CD4-positive, alpha-beta T cell treated with Interferon alpha-2 for 1 hour (primary cell): ENCODE measurements around the gene C14orf132.

Experiments used
- DNase-seq, 2 donors: peaks; one replicate each; pipeline ENCODE4 v3.0.0-alpha.2; 2020 to 2022

Gene C14orf132

DNA sequence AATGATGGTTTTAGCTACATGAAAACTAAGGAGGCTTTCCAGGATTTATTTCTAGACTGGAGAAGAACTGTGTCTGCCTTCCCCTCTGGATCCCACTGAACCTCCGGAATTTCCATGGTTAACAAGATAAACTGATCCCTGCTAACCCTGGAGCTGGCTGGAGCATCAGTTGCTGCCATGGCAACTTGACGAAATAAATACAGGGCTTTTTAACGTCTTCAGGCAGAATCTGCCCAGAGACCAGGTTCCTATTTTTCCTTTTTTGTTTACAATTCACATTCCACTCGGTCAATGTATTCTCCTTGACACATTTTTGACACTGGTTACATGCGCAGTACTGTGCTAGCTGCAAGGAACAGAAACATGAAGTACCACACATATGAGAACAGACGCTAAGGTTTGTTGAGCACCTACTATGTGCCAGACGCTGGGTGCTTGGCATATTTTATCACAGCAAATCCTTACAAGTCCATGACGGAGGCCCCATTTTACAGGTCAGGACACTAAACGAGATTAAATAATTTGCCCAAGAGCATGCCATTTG is 1.7 kb downstream of the C14orf132 start:
- no peak for DNase-seq

DNA sequence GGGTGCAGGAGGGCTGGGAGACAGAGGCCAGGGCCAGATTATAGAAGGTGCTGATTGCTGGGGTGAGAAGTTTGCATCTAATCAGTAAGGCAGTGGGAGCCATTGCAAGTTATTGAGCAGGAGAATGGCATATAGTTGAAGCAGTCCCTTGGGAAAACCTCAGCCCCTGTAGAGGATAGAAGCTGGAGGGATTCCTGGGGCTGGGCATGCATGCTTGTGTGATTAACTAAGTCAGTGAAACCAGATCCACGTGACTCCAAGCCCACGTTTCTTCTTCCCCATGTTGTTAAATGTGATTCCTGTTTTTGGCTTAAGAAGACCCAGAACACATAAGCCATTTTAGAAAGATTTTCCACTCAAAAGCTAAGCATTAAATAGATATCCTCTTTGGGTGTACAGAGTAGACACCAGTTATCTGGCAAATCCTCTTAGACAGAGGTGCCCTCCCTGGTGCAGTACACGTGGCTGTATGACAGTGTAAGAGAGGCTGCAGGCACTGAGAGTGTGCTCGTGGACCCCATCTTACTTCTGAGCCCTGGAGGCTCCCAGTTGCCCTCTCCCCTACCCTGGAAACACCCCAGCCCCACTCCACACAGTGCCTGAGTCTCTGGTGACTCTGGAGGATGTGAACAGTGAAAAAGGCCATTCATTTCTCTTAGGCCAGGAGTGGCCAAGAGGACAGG is 3.2 kb downstream of the C14orf132 start:
- no peak for DNase-seq

DNA sequence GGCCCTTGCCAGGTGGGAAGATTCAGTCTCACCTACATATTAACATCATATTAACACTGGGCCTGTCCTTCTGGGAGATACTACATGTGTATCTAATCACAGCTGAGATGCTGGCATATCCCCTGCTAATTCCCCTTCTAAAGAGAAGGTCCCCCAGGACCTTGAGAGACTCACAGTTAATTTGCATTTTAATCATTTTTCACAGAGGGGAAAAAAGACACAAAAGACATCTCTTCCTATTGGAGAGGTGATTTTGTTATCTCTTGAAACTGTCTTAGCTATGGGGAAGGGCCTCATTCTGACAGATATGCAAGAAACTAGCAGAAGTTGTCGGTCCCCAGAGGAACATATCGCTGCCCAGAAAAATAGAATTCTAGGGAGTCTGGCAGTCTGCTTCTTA is 7.5 kb downstream of the C14orf132 start:
- no peak for DNase-seq

DNA sequence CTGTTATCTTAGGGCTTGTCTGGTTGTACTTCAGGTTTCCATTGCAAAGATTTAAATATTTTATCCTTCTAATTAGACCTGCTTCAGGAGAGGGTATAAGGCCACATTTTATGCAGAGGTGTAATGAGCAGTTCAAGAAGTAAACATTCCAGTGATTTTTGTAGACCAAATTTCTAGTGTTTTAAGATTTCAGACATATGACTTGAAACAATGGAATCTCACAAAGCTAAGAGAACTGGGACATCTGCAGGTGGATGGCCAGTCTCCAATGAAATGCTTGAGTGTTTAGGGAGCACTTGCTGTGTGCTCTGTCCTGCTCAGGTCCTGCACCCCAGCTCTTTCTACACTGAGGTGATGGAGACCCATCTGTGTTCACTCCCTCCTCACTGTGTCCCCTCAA is 7.9 kb downstream of the C14orf132 start:
- DNase-seq: no peak

DNA sequence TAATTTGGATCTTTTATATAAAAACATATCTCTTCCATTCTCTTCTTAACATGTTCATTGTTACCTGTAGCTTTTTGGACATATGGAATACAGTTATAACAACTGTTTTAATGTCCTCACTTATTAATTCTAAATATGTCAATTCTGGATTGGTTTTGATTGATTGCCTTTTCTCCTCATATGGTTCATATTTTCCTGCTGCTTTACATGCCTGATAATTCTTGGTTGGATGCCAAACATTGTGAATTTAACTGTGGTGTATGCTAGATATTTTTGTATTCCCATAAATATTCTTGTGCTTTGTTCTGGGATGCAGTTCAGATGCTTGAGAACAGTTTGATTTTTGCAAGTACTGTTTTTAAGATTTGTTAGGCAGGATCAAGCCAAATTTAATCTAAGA is 10.8 kb downstream of the C14orf132 start:
- DNase-seq: no peak

DNA sequence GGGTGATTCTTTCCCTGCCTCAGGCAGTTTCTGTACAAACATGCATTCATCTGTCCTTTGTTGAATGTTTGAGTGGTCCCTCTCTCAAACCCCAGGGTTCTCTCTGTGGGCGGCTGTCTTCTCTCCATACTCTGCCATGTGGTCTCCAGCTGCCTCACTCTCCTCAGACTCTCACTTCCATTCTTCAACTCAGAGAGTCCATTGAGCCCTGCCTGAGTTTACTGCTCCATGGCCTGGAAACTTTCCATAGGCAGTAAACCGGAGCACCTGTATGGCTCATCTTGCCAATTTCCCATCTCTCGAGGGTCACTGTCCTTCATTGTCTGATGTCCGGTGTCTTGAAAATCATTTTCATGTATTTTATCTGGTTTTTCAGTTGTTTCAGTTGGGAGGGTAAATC is 11.3 kb downstream of the C14orf132 start:
- DNase-seq: no peak

DNA sequence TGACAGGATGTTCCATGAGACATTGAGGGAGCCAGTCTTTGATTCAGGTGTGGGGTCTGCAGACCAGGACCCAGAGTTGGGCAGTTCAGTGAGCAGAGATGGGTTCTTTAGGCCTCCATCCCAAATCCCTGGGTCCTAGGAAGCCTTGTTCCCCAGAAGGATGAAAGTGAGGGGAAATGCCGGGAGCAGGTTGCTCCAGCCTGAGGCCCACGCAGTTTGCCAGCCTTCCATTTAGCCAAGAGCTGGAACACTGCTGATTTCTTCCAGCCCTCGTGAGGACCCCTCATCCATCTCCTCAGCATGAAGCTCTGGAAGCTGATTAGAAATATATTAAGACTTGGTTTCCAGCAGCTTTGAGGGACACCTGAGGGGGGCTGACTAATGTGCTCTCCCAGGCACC is 12.1 kb downstream of the C14orf132 start:
- DNase-seq: no peak

DNA sequence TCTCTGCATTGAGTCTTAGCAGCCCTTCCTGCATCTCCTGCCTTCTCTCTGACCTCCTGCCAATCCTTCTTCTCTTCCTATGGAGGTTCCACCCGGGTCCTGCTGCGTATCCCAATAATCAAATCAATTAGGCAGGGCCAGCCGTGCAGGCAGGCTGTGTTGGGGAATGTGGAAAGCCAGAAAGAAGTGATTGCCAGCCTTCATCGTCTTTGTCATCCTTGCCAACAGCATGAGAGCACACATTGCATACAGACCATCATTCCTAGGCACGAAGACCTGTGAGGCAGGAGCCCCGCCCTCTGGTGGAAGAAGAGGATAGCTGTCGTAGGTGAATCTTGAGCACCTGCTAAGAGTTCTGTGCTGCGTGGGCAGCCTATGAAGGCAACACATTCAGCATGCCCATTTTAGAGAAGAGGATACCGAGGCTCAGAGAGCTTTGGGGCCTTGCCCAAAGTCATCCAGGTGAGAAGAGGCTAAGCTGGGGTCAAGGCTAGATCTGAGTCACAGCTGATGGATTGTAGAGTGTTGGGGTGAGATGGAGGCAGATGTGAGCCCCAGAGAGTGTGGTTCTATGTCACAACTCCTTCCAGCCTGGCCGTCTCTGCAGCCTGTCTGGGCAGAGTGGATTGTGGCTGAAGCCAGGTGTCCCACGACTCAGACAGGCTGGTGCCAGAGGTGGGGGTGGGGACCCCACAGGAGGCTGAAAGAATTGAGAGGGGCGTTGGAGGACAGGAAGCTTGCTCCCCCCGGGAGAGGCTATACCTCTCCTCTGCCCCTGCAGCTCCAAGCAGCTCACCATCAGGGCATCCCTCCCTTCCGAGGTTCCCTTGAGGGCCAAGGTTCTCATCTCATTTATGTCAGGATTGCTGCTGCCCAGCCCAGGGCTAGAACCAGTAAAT is 12.7 kb downstream of the C14orf132 start:
- DNase-seq: no peak

DNA sequence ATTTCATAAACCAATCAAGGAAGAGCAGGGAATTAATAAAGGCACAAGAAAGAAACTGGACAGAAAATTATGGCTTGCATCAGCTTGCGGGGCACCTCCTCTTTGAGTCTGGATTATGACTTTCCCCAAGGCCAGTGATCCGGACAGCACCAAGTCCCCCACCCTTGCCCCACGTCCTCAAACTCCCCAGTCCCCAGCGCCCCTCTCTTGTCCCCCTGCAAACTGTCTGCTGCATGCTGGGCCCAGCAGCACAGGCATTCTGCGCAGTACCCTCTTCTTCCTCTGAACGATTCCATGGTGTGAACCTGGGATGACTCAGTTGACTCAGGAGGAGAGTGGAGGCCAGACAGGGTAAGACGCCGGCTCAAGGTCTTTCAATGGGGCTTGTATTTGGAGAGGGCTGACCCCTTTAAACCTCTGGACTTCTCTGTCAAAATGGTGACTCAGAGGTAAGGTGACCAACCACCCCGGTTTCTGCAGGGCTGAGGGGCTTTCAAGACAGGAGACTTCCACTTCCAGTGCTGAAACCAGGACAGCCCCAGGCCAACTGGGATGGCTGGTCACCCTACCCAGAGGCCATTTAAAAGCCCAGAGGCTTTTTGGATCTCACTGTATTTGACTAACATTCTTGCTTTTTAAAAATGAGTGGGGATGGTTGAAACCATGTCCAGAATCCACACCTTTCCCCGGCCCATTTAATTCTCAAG is 13.5 kb downstream of the C14orf132 start:
- no peak for DNase-seq

DNA sequence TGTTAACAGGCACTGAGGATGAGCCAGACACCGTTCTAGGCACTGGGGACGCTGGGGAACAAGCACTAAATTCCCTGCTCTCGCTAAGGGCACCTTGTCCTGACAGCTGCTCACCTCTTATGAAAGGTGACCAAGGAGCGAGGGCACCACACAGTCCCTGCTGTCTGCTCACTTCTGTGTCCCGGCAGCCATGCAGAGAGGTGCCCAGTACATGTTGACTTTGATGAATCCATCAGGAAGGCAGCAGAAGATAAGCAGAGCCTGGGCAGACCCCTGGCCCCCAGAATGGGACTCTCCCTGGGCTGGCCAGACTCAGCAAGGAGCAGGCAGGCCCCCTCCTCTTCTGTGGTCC is 14.1 kb downstream of the C14orf132 start:
- no peak for DNase-seq

DNA sequence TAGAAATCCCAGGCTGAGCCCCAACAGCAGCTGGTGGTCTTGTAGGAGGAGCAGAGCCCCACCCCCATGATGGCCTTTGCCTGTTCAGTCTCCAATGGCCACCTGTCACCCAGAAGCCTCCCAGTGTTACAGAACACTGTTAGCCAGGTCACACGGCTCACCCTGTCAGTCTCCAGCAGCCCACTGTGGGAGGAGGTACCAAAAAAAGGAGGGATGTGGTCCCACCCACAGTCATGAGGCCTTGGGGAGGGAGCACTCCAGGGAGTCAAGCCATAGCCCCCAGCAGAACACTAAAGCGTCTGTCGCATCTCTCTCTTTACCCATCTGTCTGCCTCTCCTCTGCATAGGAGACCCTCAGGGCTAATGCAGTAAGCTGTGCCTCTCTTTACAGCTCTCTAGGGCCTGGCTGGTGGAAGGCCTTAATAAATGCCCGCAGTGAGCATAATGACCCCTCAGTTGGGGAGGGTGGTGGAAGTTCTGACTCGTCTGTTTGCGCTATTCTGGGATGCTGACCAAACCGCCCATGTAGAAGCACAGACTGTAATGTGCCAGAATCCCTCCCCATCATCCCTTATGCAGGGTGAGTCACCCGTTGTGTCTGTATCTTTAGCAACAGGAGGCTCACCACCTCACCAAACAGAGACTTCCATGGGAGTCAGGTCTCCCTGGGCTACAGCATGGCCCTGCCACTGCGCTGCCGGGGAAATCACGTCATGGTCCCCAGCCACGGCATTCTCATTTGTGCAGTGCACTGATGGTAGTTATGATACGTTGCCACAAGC is 14.6 kb downstream of the C14orf132 start:
- DNase-seq: no peak

DNA sequence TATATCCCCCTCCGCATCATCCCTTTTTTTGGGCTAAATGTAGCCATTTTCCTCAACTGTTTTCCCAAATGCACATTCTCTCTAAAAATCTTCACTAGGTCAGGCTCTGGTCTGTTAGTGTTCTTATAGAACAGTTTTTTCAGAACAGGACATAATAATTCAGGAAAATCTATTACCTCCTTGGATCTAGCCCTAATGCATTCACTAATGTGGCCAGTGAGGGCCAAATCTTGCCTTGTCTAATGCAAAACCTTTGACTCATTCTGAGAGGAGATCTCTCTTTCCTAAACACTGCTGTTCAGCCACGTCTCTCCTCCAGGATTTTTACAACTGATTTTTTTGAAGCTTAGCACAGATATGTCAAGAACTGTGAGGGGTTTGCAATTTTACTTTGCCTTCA is 15.5 kb downstream of the C14orf132 start:
- DNase-seq: no peak

DNA sequence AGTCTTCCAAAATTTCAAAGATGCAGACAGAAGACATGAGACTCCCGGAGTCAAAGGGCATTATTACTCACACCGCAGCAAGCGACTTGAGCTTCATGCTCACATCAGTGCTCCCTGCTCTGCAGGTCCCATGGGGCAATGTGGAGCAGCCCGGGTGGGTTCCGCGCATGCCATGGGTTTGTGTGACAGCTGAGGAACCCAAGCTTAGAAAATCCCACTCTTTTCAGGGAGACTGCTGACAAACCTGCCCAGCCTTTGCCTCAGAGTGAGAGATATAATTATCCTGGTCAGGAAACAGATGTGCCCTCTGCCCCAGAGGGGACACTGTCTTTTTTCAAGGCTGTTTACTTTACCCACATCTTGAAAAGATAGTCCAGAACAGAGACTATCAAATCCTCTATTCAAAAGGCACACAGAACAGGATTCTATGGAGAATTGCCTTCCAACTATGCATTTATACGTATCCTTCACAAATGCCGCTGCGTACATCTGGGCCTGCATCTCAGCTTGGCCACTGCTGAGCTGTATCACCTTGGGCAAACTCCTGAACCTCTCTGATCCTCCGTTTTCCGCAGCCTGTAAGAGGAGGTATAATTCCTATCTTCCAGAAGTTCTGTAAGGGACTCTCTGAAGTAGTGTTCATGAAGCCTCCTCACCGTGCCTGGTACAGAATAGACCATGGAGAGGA is 16.0 kb downstream of the C14orf132 start:
- DNase-seq: no peak

DNA sequence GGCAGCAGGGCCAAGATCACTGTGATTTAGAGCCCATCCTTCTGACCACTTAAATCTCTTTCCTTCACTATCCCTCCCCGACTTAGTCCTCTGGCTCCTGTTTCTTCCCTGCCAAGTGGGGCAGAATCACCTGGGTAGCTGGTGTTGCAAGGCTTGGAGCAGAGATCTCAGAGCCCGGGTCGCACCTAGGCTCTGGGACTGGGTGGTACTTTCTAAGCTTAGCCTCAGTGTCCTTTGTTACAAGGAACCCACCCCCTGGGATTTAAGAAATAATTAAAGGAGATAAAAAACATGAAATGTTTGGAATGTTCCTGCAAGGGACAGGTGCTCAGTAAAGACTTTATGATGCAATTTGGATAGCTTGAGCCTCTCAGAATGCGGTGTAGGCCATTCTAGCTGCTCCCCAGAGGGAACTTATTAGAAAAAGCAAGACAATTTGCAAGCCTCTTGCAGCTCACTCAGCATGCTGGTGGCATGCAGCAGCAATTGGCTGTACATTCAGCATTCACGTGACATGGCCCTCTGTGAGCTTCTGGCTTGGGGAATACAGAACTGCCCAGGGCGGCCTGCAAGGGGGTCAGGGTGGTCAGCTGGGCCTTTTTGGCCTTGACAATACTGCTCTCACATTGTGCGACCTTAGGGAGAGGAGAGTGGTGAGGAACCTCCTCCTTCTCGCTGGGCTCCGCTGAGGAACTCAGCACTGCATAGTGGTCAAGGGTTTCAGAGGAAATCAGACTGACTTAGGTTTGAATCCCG is 16.8 kb downstream of the C14orf132 start:
- no peak for DNase-seq

DNA sequence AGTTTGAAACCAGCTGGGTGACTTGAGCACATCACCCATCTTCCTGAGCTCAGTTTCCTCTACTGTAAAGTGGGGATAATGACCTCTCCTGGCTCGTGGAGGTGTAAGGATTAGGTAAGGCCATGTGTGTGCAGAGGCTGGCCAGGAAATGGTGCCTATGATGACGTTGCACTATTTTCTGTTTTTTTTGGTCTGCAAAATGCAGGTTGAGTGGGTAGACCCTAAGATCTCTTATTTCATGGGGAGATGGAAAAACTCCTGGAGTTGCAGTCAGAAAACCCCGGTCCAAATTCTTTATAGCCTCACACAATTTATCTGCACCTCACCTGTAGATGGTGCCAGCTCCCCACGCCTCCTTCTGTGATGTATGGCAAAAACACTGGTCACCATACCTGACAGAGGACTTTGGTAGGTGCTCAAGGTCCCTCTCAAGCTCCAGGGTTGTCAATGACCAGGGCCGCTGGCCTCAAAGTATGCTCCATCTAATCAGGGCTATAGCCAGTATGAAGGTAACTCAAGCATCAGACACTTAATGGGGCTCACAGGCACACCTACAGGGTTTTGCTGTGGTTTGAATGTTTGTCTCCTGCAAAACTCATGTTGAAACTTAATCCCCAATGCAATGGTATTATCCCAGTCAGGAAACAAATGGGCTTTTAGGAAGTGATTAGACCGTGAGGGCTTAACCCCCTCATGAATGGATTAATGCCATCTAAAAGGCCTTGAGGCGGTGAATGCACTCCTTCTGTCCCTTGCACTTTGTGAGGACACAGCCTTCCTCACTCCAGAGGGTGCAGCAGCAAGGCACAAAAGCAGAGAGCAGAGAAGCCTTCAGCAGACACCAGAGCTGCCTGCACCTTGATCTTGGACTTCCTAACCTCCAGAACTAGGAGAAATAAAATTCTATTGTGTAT is 17.6 kb downstream of the C14orf132 start:
- DNase-seq: no peak

DNA sequence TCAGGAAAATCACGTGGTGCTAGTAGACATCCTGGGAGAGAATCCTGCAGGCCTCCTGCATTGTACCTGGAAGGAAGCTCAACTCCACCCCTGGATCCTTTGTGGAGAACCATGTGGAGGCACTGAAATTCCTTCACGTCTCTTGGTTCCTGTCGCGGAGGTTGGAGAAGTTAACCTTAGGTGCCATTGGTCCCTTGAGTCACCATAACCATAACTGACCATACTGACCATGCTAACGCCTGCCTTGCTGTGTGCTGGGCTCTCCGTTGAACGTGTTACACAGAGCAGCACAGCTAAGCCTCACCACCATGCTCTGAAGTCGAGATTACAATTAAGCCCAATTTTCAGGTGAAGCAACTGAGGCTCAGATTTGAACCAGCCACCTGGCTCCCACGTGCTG is 18.6 kb downstream of the C14orf132 start:
- DNase-seq: no peak

DNA sequence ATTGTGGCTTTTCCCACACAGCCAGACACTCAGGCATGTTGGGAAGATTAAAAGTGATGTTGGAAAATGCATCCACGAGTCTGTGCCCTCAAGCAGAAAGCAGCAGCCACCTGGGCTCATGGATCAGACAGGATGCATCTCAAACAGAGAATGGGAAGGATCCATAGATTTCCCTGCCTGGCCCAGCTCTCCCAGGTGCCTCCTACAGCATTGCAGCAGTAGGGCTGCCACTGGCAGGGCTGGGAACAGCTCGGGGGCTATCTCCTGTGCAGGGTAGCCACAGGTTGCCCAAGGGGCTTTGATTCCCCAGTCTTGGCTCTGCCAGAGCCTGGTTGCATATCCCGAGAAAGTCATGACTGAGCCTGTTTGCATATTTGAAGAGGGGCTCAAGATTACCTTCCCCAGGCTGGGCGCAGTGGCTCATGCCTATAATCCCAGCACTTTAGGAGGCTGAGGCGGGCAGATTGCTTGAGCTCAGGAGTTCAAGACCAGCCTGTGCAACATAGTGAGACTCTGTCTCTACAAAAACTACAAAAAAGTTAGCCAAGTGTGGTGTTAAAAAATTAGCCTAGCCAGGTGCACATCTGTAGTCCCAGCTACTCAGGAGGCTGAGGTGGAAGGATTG is 19.5 kb downstream of the C14orf132 start:
- DNase-seq: no peak

DNA sequence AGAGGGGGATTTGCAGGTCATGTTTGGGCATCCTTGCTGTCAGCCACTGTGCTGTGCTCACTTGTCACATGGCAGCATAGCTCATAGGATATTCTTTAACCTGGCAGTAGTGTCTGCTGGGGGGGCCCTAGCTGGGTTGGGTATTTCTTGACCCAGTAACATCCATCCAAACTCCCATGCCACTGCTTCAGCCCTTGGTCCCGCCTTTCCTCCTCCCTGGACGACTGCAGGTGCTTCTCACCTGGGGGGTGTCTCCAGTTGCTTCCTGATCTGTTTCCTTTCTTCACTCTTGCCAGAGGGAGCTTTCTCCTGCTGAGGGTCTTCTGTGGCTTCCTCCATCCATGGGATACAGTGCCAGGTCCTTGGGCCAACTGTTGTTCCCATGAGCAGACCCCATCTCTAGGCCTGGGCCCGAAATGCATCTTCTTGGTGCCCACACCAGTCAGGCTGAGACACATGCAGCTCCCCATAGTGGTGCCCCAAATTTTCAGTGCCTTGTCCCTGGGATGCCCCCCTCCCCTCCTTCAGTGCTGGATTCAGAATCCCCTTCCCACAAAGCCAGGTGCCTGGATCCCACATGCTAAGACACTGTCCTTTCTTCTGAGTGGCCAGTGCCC is 20.5 kb downstream of the C14orf132 start:
- DNase-seq: no peak
